GM10847 (cell line): Measurements from ENCODE around the gene GAB1.

Experiments
- POLR2A ChIP-seq: IDR thresholded peaks from 2 replicates; pipeline ENCODE4 v1.6.1; 2011; ENCODE audit not compliant: insufficient read length; ENCODE audit errors: extremely low read depth

Gene GAB1

DNA sequence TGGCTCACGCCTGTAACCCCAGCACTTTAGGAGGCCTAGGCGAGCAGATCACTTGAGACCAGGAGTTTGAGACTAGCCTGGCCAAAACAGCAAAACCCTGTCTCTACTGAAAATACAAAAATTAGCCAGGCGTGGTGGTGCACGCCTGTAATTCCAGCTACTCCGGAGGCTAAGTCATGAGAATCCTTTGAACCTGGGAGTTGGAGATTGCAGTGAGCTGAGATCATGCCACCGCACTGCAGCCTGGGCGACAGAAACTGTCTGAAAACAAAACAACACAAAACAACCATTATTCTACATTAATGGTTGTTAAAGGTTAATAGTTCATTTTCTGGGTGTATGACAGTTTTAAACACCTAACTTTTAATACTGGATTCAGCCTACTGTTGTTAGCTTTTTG is 175.2 kb downstream of the GAB1 start:
- no peak for TF ChIP-seq POLR2A

GRCh38 chr4:143512978-143513313 is 176.3 kb downstream of the GAB1 start:
- TF ChIP-seq POLR2A: no peak

DNA sequence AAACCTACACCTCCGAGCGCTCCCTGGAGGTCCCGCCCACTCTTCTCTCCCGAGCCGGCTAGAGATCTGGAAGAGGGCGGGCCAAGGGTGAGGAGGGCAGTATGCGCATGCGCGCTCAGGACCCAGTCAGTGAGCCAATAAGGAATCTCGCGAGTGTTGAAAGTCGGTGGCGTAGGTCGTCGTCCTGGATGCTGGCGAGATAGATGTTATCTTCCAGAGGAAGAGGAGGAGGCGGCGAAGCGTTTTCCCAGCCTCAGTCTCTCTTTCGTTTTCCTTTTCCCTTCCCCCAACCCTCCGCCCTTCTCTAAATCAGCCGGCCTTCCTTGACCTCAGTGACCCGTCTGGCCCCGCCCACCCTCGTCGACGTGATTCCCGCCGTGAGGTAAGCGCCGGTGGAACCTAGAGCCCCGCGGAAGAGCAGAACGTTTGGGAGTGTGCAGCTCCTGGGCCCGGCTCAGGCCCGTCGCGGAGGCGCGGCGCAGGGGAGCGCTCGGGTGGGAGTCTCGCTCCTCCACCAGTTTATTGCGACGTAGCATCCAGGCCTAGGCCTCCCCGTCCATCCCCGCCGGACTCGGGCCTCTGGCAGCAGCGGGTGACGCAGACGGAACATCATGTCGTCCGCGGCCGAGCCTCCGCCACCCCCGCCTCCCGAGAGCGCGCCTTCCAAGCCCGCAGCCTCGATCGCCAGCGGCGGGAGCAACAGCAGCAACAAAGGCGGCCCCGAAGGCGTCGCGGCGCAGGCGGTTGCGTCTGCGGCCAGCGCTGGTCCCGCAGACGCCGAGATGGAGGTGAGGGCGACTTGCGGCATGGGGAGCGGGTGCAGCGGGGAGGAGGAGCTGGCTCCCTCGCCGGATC is 176.9 kb downstream of the GAB1 start, which contains the start of gene SMARCA5:
Gene SMARCA5 (plus strand): TSS at position 389 of the 855 bp plus-strand sequence. CDS start 223 bp downstream, at position 612.
- peak; percentile 81 for TF ChIP-seq POLR2A

- TF ChIP-seq POLR2A: no peak
Observed at GRCh38 chr4:143514169-143514495, 177.5 kb downstream of the GAB1 start.

DNA sequence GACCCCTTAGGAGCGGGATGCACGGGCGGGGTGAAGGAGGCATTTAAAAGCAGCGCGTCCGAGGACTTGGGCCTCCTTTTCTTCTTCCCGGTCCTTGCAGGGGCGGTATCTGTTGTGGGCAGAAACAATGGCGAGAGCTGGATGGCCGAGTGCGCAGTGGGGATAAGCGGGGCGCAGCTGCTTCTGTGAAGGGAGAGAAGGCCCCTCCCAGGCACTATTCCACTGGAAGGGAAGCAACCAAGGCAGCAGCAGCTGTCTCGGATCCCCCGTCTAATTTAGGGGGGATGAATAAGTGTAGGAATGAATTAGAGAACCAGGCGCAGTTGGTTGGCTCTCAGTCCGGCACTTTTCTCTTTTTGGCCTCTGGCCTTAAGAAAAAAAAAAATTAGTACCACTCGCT is 177.8 kb downstream of the GAB1 start:
- TF ChIP-seq POLR2A: no peak

- TF ChIP-seq POLR2A: no peak
Observed at GRCh38 chr4:143514901-143515300, 178.2 kb downstream of the GAB1 start.

GRCh38 chr4:143515905-143516304 is 179.2 kb downstream of the GAB1 start:
- no peak for TF ChIP-seq POLR2A

DNA sequence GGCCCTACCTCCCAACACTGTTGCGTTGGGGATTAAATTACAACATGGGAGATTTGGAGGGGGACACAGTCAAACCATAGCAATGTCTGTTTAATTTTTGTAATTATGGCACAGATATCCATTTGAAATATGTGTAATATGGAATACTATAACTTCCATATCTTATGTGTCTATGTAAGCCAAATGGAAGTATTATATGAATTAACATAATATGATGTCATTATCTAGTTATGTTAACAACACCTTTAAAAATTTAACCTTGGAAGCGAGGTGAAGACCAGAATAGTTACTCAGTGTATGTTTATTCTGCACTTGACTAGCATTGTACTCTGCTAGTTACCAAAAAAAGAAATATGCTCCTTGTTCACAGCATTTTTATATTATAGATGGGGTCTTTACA is 181.1 kb downstream of the GAB1 start:
- no peak for TF ChIP-seq POLR2A
